HEK293T (cell line): Measurements from ENCODE around the gene CDC14C.

ENCODE experiments used
- CTCF ChIA-PET: fragments of 350-600 bp; formaldehyde crosslinking; extraction: SDS; loops from one replicate; lab custom pipeline; 2021; ENCODE audit warnings: antibody characterized with exemption, inconsistent platforms; lab: Yijun Ruan, JAX
- POLR2A ChIA-PET: fragments of 350-600 bp; formaldehyde crosslinking; extraction: SDS; loops from one replicate; lab custom pipeline; 2020; ENCODE audit warnings: antibody characterized with exemption, inconsistent platforms; lab: Yijun Ruan, JAX
- DNase-seq: peaks from one replicate; pipeline ENCODE4 v3.0.0; 2012; ENCODE audit warnings: mixed read lengths; ENCODE audit errors: extremely low spot score
- ARNT ChIP-seq: fragments of 450-650 bp; IDR thresholded peaks from 2 replicates; pipeline ENCODE4 v1.6.1; 2017; ENCODE audit warnings: mild to moderate bottlenecking
- BHLHE40 ChIP-seq: fragments of 450-650 bp; IDR thresholded peaks from 2 replicates; pipeline ENCODE4 v1.6.1; 2016; ENCODE audit warnings: mild to moderate bottlenecking, moderate library complexity, borderline replicate concordance
- CTBP1 ChIP-seq: fragments of 450-650 bp; IDR thresholded peaks from 2 replicates; pipeline ENCODE4 v1.6.1; 2016; ENCODE audit warnings: borderline replicate concordance
- ELF4 ChIP-seq: fragments of 450-650 bp; IDR thresholded peaks from 2 replicates; pipeline ENCODE4 v1.6.1; 2017; ENCODE audit warnings: antibody characterized with exemption
- FOXA1 ChIP-seq: fragments of 450-650 bp; IDR thresholded peaks from 2 replicates; pipeline ENCODE4 v1.6.1; 2016; ENCODE audit warnings: mild to moderate bottlenecking
- FOXK2 ChIP-seq: fragments of 450-650 bp; IDR thresholded peaks from 2 replicates; pipeline ENCODE4 v1.6.1; 2016; ENCODE audit warnings: mild to moderate bottlenecking
- FOXM1 ChIP-seq: fragments of 450-650 bp; IDR thresholded peaks from 2 replicates; pipeline ENCODE4 v1.6.1; 2017; ENCODE audit warnings: mild to moderate bottlenecking, borderline replicate concordance
- HDGF ChIP-seq: fragments of 450-650 bp; IDR thresholded peaks from 2 replicates; pipeline ENCODE4 v1.6.1; 2017; ENCODE audit warnings: antibody characterized with exemption, borderline replicate concordance
- L3MBTL2 ChIP-seq: fragments of 450-650 bp; conservative IDR thresholded peaks from 2 replicates; pipeline ENCODE4 v1.6.1; 2016; ENCODE audit warnings: mild to moderate bottlenecking
- LEF1 ChIP-seq: fragments of 450-650 bp; IDR thresholded peaks from 2 replicates; pipeline ENCODE4 v1.6.1; 2017; ENCODE audit warnings: mild to moderate bottlenecking, borderline replicate concordance
- NFRKB ChIP-seq: fragments of 450-650 bp; IDR thresholded peaks from 2 replicates; pipeline ENCODE4 v1.6.1; 2016; ENCODE audit warnings: mild to moderate bottlenecking, moderate library complexity
- PKNOX1 ChIP-seq: fragments of 450-650 bp; IDR thresholded peaks from 2 replicates; pipeline ENCODE4 v1.6.1; 2016
- SP1 ChIP-seq: fragments of 450-650 bp; IDR thresholded peaks from 2 replicates; pipeline ENCODE4 v1.6.1; 2017
- SUZ12 ChIP-seq: fragments of 450-650 bp; IDR thresholded peaks from 2 replicates; pipeline ENCODE4 v1.6.1; 2016; ENCODE audit warnings: mild to moderate bottlenecking
- TARDBP ChIP-seq: fragments of 450-650 bp; IDR thresholded peaks from 2 replicates; pipeline ENCODE4 v1.6.1; 2016
- ZNF384 ChIP-seq: fragments of 450-650 bp; IDR thresholded peaks from 2 replicates; pipeline ENCODE4 v1.6.1; 2016

The CDC14C gene

DNA sequence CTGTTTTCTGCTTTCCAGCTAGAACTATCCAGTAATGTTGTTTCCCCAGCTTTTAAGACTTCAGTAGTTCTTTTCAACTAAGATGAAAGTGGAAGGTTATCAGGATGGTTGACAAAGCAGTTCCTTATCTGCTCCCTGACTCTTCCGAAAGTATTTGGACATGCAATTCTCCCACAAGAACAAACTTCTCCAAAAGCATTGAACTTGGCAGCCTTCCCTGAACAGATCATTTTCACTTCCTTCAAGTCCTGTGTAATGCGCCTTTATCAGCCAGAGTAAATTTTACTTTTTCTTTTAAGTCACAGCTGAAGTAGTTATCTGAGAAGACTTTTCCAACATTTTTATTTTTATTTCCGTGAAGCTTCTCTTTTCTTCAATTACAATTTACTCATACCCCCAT is 39.7 kb downstream of the CDC14C start:
- CTCF ChIA-PET: interaction anchor here (0.7 kb wide), 1 partner anchor 281 kb away, joined by 8 read pairs; no protein-coding TSS in a partner anchor
- POLR2A ChIA-PET: no interaction called here
- DNase-seq: no peak
- TF ChIP-seq HDGF (no peak), L3MBTL2 (no peak), FOXA1 (no peak), FOXM1 (no peak), ARNT (no peak), FOXK2 (no peak), BHLHE40 (no peak), CTBP1 (no peak), TARDBP (no peak)

GRCh38 chr7:48971173-48971572 is 46.8 kb downstream of the CDC14C start:
- no peak for DNase-seq
- no peak for TF ChIP-seq BHLHE40
- no peak for TF ChIP-seq L3MBTL2
- TF ChIP-seq CTBP1: no peak
- no peak for TF ChIP-seq ARNT
- TF ChIP-seq TARDBP: no peak
- TF ChIP-seq SP1: no peak
- no peak for TF ChIP-seq LEF1
- no peak for TF ChIP-seq FOXK2
- no peak for TF ChIP-seq SUZ12
- TF ChIP-seq FOXA1: no peak
- POLR2A ChIA-PET: no interaction called here
- CTCF ChIA-PET: no interaction called here

GRCh38 chr7:48976253-48976652 is 51.9 kb downstream of the CDC14C start:
- DNase-seq: no peak
- ChIA-PET CTCF (no interaction called here), POLR2A (no interaction called here)
- TF ChIP-seq TARDBP (no peak), SP1 (no peak), NFRKB (no peak), LEF1 (no peak), ARNT (no peak), HDGF (no peak), FOXM1 (no peak), PKNOX1 (no peak), L3MBTL2 (no peak), FOXK2 (no peak), BHLHE40 (no peak), CTBP1 (no peak), ELF4 (no peak), SUZ12 (no peak), FOXA1 (no peak), ZNF384 (no peak)

DNA sequence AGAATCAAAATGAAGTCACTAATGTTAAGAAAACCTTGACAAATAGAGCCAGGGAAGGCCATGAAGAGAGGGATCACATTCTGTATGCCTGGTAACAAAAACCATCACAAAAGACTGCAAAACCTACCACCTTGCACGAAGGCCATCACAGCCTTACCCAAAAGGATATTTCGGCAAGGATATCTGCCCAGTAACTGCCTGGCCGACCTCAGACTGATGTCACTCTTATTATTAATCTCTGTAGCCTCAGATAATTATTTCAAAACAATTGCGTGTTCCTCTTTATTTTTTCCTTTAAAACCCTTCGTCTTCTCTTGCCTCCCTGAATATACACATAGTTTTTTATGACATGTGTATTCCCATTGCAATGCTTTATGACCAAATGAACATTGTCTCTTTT is 52.5 kb downstream of the CDC14C start:
- POLR2A ChIA-PET: no interaction called here
- no peak for TF ChIP-seq ARNT
- TF ChIP-seq L3MBTL2: no peak
- no peak for TF ChIP-seq BHLHE40
- TF ChIP-seq ZNF384: no peak
- TF ChIP-seq FOXA1: no peak
- TF ChIP-seq NFRKB: no peak
- CTCF ChIA-PET: no interaction called here
- DNase-seq: no peak
